Naive B cell (primary cell): ENCODE data around the gene ARID4B. TPM values are rescaled to one million over a fixed set of nuclear protein-coding genes. Genes with fewer than 3 reads are reported as not detected.
"Not testable (repeated sequence)": the region's sequence is repeated elsewhere in the genome, so short reads cannot be mapped to it uniquely, and the experiment has no call there.

Experiments
- ATAC-seq, 2 donors: fragments of 150-1000 bp; cut with Tn5 transposase; 2 replicates each; pipeline ENCODE4 v1.10.0; 2021; ENCODE audit warnings: low read depth in 2 of 2, mild to moderate bottlenecking in 2 of 2, moderate library complexity in 2 of 2
- DNase-seq: peaks from one replicate; pipeline ENCODE4 v3.0.0; 2022
- H3K27ac Mint-ChIP-seq, 6 donors: one replicate each; pipeline ENCODE4 v1.8.0; 2020 to 2022; ENCODE audit warnings: mild to moderate bottlenecking in 6 of 6, mixed read lengths in 6 of 6, moderate library complexity in 5 of 6, inconsistent platforms in 2 of 6
- H3K27me3 Mint-ChIP-seq, 3 donors: one replicate each; pipeline ENCODE4 v1.8.0; 2021 to 2022; ENCODE audit warnings: mixed read lengths in 3 of 3, mild to moderate bottlenecking in 1 of 3
- H3K36me3 Mint-ChIP-seq, 2 donors: one replicate each; pipeline ENCODE4 v1.8.0; 2020 to 2022; ENCODE audit warnings: mixed read lengths in 2 of 2, inconsistent platforms in 1 of 2, mild to moderate bottlenecking in 1 of 2
- H3K4me1 Mint-ChIP-seq, 3 donors: one replicate each; pipeline ENCODE4 v1.8.0; 2020 to 2022; ENCODE audit warnings: mixed read lengths in 3 of 3, inconsistent platforms in 1 of 3, mild to moderate bottlenecking in 1 of 3, moderate library complexity in 1 of 3
- H3K4me3 Mint-ChIP-seq, 8 donors: one replicate each; pipeline ENCODE4 v1.8.0; 2020 to 2022; ENCODE audit warnings: mild to moderate bottlenecking in 8 of 8, mixed read lengths in 8 of 8, moderate library complexity in 8 of 8, inconsistent platforms in 2 of 8
- H3K9me3 Mint-ChIP-seq, 7 donors: one replicate each; pipeline ENCODE4 v1.8.0; 2020 to 2022; ENCODE audit warnings: mixed read lengths in 7 of 7, mild to moderate bottlenecking in 5 of 7, inconsistent platforms in 2 of 7, moderate library complexity in 1 of 7
- polyA plus RNA-seq, 6 donors: library from polyadenylated mRNA; unstranded; fragments of 300-500 nt; fragmentation: Illumina TruSeq; gene quantifications; one replicate each; pipeline ENCODE4 v1.2.3, GENCODE V29; 2021; ENCODE audit warnings: low read depth in 6 of 6

ARID4B gene
- polyA plus RNA-seq, 6 donors from 2014 or later, result 22.5 to 100 (median 59.7) TPM

DNA sequence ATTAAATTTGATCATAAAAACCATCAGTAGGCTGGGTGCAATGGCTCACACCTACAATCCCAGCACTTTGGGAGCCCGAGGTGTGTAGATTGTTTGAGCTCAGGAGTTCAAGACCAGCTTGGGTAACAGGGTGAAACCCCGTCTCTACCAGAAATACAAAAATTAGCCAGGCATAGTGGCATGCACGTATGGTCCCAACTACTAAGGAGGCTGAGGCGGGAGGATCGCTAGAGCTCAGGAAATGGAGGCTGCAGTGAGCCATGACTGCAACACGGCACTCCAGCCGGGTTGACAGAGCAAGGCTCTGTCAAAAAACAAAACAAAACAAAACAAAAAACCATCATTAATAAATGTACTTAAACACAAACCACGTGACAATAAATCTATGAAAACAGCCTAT is 61.0 kb downstream of the ARID4B start:
- Mint-ChIP-seq H3K4me1 (peaks cover 36 to 83% (median 58%) of the 10 kb centered on the region in 3 donors), H3K9me3 (no peaks in the 10 kb centered on the region), H3K27me3 (no peaks in the 10 kb centered on the region), H3K27ac (peak overlapping the region in 3 of 6 donors; percentile 11 to 63 (median 62)), H3K36me3 (no peaks in the 10 kb centered on the region), H3K4me3 (no peak overlapping the region)
- DNase-seq (no peak), ATAC-seq (no peak)

DNA sequence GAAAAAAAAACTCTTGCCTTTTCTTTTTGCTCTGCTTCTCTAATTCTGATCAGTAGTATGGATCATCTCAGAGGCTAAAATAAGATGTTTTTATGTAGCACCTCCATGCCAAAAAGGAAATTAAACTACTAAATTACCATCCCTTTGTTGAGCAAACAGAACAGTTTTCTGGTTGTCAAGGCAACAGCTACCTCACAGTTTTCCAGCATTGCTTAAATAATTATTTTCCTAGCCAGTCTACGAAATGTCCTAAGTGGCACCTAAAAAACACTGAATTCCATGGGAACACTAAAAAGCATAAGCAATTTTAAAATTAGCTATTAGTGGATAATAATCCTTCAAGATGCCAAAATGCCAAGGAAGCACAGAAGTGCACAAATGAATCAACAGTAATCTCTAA is 61.7 kb downstream of the ARID4B start:
- Mint-ChIP-seq H3K4me1 (peaks cover 37 to 87% (median 62%) of the 10 kb centered on the region in 3 donors), H3K27me3 (no peaks in the 10 kb centered on the region), H3K36me3 (no peaks in the 10 kb centered on the region), H3K27ac (peak overlapping the region in 2 of 6 donors; percentile 62 to 63), H3K9me3 (no peaks in the 10 kb centered on the region), H3K4me3 (peak overlapping the region in 1 of 8 donors; percentile 30)
- DNase-seq (no peak), ATAC-seq (no peak)

DNA sequence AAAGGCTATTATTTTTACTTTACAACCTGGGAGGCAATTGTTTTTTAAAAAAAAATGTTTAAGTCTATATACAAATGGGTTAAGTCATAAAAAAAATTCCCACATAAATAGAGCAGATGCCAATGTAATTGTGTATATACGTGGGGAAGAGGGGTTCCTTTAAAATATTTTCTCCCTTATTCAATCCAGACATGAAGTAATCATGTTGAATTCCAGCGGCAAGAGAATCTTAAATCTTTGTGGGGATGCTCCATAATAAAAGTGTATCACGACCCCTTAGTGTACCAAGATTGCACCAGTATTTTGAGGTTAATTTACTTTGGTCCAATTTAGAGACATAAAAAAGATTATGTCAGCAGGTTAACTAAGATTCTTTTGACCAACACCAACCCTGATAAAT is 62.1 kb downstream of the ARID4B start:
- Mint-ChIP-seq H3K36me3 (no peaks in the 10 kb centered on the region), H3K27me3 (no peaks in the 10 kb centered on the region), H3K4me3 (no peak overlapping the region), H3K9me3 (no peaks in the 10 kb centered on the region), H3K4me1 (peaks cover 40 to 87% (median 62%) of the 10 kb centered on the region in 3 donors), H3K27ac (peak overlapping the region in 4 of 6 donors; percentile 17 to 88 (median 50))
- ATAC-seq, result no peak
- no peak for DNase-seq

DNA sequence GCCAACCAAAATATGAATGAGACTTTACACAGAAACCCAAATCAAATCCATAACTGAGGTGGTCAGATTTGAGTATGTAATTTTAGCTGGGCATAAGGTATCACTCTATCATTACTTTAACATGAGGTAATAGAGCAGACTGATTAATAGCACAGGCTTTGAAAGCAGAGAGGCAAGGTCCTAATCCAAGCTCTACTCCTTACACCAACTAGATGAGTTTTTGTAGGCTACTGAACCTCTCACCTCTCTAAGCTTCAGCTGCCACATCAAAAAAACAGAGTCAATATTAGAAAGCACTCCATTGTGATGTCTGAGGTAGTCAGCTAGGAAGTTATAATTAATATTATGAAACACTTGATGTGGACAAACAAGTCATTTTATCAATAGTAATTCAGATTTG is 63.7 kb downstream of the ARID4B start:
- Mint-ChIP-seq H3K27me3 (no peaks in the 10 kb centered on the region), H3K9me3 (no peaks in the 10 kb centered on the region), H3K27ac (peak overlapping the region in 5 of 6 donors; percentile 10 to 69 (median 29)), H3K4me1 (peaks cover 41 to 88% (median 65%) of the 10 kb centered on the region in 3 donors), H3K36me3 (no peaks in the 10 kb centered on the region), H3K4me3 (peak overlapping the region in 1 of 8 donors; percentile 35)
- no peak for DNase-seq
- ATAC-seq, result no peak

DNA sequence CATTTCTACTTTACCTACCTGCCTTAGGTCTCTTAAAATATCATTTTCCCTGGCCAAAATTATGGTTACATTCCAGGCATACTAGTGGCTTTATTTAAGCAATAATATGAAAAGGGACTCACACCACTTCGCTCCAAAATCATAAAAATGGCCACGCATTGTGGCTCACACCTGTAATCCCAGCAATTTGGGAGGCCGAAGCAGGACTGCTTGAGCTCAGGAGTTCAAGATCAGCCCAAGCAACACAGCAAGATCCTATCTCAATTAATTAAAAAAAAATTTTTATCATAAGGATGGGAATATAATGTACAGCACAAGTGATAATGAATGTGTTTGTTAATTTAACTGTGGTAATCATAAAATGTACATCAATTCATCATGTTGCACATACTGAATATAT is 65.4 kb downstream of the ARID4B start:
- no peak for ATAC-seq
- Mint-ChIP-seq H3K27ac (peak overlapping the region in 1 of 6 donors; percentile 62), H3K36me3 (no peaks in the 10 kb centered on the region), H3K27me3 (no peaks in the 10 kb centered on the region), H3K9me3 (no peaks in the 10 kb centered on the region), H3K4me3 (no peak overlapping the region), H3K4me1 (peaks cover 35 to 89% (median 51%) of the 10 kb centered on the region in 3 donors)
- DNase-seq, result no peak

DNA sequence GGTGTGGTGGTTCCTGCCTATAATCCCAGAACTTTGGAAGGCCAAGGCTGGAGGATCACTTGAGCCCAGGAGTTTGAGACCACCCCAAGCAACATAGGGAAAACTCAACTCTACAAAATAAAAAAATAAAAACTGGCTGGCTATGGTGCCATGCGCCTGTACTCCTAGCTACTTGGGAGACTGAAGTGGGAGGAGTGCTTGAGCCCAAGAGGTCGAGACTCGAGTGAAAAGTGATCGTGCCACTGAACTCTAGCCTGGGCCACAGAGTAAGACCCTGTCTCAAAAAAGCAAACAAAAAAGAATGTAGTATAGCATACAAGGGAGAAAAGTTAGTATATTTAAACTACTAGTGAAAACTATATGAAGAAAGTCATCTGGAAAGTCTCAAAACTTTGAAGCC is 66.7 kb downstream of the ARID4B start:
- Mint-ChIP-seq H3K4me3 (peak overlapping the region in 2 of 8 donors; percentile 15 to 63), H3K27me3 (no peaks in the 10 kb centered on the region), H3K4me1 (peaks cover 30 to 85% (median 41%) of the 10 kb centered on the region in 3 donors), H3K36me3 (no peaks in the 10 kb centered on the region), H3K27ac (peak overlapping the region in 5 of 6 donors; percentile 40 to 80 (median 56)), H3K9me3 (no peaks in the 10 kb centered on the region)
- ATAC-seq (no peak), DNase-seq (no peak)

DNA sequence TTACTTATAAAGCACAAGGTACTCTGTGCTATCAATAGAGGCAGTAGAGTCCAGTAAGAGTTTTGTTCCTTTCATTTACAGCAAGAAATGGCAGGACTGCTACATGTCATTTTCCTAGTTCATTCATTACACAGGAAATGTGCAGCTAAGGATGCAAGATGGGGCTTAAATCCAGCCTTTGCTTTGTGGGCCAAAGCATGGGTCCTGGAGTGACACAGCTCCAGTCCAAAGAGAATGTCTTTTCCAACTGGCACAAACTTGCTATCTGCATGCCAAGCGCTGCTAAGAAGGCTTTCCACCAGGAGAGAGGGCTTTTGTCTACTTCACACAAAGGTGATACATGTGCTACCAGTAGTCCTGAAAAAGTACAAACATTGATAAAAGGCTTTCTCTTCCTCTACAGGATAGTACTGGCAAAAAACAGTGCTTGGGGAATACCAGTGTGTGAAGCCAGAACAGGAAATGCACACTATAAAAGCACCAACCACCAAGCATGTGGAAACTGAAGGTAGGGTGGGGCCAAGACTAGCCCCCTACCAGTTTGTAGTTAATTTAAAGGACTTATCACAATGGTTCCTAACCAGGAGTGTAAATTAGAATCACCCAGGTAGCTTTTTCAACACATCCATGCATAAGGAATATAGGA is 68.7 kb downstream of the ARID4B start:
- H3K36me3 Mint-ChIP-seq, result no peaks in the 10 kb centered on the region
- H3K9me3 Mint-ChIP-seq, result no peaks in the 10 kb centered on the region
- DNase-seq (peak; percentile 19), ATAC-seq (peak; percentile 88 to 91)
- peak overlapping the region in 5 of 6 donors; percentile 62 to 85 (median 76) for H3K27ac Mint-ChIP-seq
- H3K4me1 Mint-ChIP-seq, result peaks cover 26 to 72% (median 28%) of the 10 kb centered on the region in 3 donors
- no peaks in the 10 kb centered on the region for H3K27me3 Mint-ChIP-seq
- peak overlapping the region; percentile 6 to 75 (median 50) for H3K4me3 Mint-ChIP-seq

DNA sequence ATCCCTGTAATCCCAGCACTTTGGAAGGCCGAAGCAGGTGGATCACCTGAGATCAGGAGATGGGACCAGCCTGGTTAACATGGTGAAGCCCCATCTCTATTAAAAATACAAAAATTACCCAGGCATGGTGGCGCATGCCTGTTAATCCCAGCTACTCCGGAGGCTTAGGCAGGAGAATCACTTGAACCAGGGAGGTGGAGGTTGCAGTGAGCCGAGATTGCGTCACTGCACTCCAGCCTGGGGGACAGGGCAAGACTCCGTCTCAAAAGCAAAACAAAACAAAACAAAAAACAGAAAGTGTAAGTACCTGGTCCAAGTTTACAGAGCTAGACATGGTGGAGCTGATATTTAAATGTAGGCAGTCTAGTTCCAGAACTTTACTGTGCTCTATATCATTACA is 69.9 kb downstream of the ARID4B start:
- DNase-seq, H3K4me3 Mint-ChIP-seq, H3K27me3 Mint-ChIP-seq, H3K36me3 Mint-ChIP-seq, H3K9me3 Mint-ChIP-seq, ATAC-seq: not testable (repeated sequence)
- peak overlapping the region; percentile 54 to 90 (median 74) for H3K27ac Mint-ChIP-seq
- peaks cover 23 to 65% (median 25%) of the 10 kb centered on the region in 3 donors for H3K4me1 Mint-ChIP-seq

DNA sequence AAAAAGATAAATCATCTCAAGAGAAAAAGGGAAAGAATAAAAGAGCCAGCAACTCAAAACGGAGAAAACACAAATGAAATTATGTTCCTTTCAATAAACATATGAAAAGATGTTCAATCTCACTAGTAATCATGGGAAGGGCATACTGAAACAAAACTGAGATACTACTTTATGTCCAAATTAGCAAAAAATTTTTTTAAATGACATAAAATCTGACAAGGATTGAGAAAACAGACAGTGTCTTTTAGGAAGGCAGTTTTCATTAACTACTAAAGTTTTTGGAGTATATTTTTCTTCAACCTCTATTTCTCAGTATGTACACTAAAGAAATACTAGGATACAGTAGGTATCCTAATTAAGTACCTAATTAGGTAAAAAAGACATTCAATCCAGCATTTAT is 73.3 kb downstream of the ARID4B start:
- H3K27ac Mint-ChIP-seq, result peak overlapping the region in 4 of 6 donors; percentile 26 to 78 (median 56)
- ATAC-seq (no peak), DNase-seq (no peak)
- peaks cover 7 to 41% (median 11%) of the 10 kb centered on the region in 3 donors for H3K4me1 Mint-ChIP-seq
- no peaks in the 10 kb centered on the region for H3K36me3 Mint-ChIP-seq
- H3K4me3 Mint-ChIP-seq, result no peak overlapping the region
- no peaks in the 10 kb centered on the region for H3K27me3 Mint-ChIP-seq
- H3K9me3 Mint-ChIP-seq, result no peaks in the 10 kb centered on the region

DNA sequence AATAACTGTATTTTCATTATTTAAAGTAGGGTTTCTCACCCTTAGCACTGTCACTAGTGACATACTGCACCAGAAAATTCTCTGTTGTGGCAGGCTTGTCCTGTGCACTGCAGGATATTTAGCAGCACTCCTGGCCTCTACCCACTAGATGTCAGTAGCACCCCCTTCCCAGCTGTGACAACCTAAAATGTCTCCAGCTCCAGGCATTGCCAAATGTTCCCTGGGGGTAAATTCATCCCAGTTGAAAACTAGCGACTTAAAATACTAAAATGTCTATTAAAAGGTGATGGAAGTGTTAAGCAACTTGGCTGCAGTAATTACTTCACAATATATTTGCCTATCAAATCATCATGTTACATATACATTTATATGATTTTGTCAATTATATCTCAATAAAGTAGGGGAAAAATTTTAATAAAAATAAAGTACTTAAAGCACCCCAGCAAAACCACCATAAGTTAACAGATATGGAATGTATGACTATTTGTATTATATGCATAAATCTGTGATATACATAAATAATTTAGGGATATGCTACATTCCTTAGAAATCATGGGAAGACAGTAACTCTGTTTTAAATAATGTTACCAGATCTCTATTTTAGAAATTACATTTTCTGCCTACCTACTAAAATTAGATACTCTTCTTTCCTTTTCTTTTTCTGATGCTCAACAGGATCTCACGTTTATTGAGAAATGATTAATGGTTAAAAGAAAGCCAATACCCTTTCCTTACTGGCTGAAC is 74.6 kb downstream of the ARID4B start:
- peak; percentile 87 to 94 for ATAC-seq
- H3K9me3 Mint-ChIP-seq, result no peaks in the 10 kb centered on the region
- H3K27me3 Mint-ChIP-seq, result no peaks in the 10 kb centered on the region
- H3K27ac Mint-ChIP-seq, result peak overlapping the region in 3 of 6 donors; percentile 25 to 61 (median 58)
- H3K4me3 Mint-ChIP-seq, result no peak overlapping the region
- DNase-seq, result peak; percentile 47
- H3K36me3 Mint-ChIP-seq, result no peaks in the 10 kb centered on the region
- H3K4me1 Mint-ChIP-seq, result peaks cover 0 to 28% (median 3%) of the 10 kb centered on the region in 3 donors

DNA sequence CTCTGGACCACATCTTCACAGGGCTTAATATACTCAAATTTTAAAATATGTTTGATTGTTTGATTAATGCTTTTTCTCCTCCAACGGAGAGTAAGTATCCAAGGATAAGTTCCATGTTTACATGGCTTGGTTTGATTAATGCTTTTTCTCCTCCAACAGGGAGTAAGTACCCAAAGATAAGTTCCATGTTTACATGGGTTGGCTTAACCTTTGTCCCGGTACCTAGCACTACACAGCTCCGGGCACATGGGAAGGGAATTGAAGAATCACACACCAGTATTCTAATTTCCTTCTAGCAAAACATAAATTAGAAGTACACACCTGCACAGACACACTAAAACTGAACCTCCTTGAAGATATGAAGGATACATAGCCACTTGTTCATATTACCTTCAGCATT is 77.5 kb downstream of the ARID4B start:
- Mint-ChIP-seq H3K4me3 (peak overlapping the region in 1 of 8 donors; percentile 22), H3K27me3 (no peaks in the 10 kb centered on the region), H3K36me3 (peaks cover 7 to 10% of the 10 kb centered on the region in 2 donors), H3K4me1 (peaks cover 5 to 13% (median 11%) of the 10 kb centered on the region in 3 donors), H3K27ac (peak overlapping the region in 1 of 6 donors; percentile 46), H3K9me3 (no peaks in the 10 kb centered on the region)
- no peak for DNase-seq
- no peak for ATAC-seq

DNA sequence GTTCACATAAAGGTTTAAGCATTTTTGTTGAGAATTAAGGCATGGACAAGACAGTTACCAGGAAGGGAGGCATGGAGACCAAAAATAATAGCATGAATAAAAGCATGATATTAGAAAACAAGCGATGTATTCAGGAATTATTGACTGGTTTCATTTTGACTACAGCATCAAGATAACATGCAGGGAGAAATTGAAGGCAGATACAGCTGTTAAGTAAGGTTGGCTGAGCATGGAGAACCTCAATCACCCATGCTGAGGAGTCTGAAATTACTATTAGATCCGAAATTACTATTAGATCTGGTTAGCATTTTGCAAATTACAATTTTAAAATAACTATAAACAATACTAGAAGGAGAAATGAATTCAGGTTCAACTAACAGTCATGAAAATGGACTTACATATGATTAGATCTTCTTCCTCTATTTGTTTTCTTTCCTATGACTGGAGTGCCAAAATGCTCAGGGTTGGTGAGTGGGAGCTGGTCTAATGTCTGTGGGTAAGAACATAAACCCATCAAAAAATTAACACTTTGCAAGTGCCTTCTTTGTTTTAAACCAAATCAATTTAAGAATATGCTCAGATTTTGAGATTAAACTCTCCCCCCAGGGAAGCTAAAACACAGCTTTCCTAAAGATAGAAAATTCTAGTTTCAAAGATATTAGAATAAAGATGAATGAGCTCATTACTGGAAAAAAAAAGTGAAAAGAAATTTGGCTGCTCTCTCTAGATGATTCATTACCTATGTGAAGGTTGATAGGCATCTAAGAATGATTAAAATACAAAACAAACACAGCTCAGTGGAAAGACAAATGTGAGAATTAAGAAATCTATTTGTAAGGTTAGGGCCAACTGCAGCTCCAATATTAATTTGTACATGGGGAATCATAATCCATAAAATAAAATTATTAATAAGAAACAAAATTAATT is 81.7 kb downstream of the ARID4B start:
- H3K27ac Mint-ChIP-seq, result peak overlapping the region in 2 of 6 donors; percentile 9 to 19

More for the DNA sequence above, 81.7 kb downstream of the ARID4B start:
- Mint-ChIP-seq H3K36me3 (peaks cover 8 to 17% of the 10 kb centered on the region in 2 donors), H3K27me3 (no peaks in the 10 kb centered on the region), H3K4me3 (peak overlapping the region in 1 of 8 donors; percentile 66), H3K9me3 (no peaks in the 10 kb centered on the region), H3K4me1 (peaks cover 11 to 19% (median 14%) of the 10 kb centered on the region in 3 donors)
- ATAC-seq (no peak), DNase-seq (no peak)
